GM12875 (cell line): ENCODE data around the gene ZFYVE28.

Experiments used
- H3K4me3 ChIP-seq: one replicate; pipeline ENCODE4 v1.5.1; 2011; ENCODE audit warnings: low read depth, low read length, control low read depth
- TF ChIP-seq, protein P1 (sequence below): IDR thresholded peaks from 2 replicates; pipeline ENCODE4 v1.5.1; 2011; ENCODE audit warnings: low read depth, mild to moderate bottlenecking, control low read depth, inconsistent platforms, low read length, moderate library complexity, borderline replicate concordance; ENCODE audit not compliant: insufficient read depth

ZFYVE28 gene

DNA sequence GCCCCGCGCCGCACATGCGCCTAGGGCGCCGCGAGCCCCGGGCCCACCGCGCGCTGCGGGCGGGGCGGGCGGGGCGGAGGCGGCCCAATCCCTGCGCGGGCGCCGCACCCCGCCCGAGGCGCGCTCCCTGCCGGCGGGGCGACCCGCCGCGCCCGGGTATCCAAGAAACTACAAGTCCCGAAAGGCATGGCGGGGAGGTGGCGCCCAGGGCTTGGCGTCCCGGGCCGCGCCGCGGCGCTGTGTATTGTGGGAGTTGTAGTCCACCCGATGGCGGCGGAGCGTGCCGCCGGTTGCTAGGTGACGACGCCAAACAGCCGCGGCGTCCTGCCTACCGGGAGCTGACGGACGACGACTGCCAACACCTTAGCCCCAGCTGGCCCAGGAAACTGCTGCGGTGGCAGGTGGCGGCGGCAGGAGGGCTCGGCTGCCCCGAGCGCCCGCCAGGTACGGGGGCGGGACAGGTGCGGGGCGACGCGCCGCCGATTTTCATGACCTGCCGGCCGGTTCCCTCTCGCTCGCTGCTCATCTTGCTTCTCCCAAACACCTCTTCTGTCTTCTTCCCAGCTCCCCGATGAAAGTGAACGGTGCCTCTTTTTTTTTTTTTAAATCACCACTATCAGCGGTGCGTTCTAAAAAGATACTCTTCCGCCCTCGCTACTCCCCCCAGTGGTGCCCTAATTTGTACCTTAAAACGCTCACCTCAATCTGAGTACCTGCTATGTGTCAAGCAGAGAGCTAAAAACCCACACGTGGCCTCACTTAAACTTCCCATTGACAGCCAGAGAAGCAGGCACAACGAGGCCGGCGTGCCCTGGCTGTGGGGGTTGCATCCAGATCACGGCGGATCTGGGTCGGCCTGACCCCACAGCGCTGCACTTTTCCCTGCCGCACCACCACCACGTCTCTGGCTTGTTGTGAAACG lies 466 bp upstream of the ZFYVE28 start, which contains the start of gene CFAP99:
CFAP99 (plus strand) TSS at position 306 of the 922 bp plus-strand sequence.
- TF ChIP-seq, protein P1, sequence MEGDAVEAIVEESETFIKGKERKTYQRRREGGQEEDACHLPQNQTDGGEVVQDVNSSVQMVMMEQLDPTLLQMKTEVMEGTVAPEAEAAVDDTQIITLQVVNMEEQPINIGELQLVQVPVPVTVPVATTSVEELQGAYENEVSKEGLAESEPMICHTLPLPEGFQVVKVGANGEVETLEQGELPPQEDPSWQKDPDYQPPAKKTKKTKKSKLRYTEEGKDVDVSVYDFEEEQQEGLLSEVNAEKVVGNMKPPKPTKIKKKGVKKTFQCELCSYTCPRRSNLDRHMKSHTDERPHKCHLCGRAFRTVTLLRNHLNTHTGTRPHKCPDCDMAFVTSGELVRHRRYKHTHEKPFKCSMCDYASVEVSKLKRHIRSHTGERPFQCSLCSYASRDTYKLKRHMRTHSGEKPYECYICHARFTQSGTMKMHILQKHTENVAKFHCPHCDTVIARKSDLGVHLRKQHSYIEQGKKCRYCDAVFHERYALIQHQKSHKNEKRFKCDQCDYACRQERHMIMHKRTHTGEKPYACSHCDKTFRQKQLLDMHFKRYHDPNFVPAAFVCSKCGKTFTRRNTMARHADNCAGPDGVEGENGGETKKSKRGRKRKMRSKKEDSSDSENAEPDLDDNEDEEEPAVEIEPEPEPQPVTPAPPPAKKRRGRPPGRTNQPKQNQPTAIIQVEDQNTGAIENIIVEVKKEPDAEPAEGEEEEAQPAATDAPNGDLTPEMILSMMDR = no peak
- peak within 1 kb of the TSS; percentile 54 for H3K4me3 ChIP-seq

DNA sequence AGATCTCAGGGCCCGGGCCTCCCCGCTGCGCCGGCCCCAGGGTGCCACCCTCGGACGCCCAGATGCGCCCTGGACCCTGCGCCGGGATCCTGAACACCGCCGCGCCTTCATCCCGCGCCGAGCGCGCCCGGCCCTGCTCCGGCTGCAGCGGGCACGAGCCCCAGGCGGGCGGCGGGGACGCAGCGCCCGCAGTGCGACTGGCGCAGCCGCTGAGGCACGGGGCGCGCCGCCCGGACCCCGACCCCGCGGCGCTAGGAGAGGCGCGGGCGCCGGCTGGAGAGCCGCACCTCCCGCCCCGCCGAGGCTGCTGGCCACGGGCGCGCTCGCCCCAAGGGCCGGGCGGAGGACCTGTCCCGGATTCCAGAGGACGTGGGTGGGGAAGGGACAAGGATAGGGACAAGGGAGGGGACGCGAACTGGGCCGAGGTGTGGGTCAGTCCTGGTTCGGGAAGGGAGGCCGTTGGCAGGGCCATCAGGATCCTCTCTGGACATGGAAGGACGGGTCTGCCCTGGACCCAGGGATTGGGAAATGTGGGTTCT lies 1.1 kb downstream of the ZFYVE28 start:
- TF ChIP-seq, protein P1 = no peak
- peak overlapping the region; percentile 16 for H3K4me3 ChIP-seq

- TF ChIP-seq, protein P1 = no peak
- H3K4me3 ChIP-seq = peak overlapping the region; percentile 16
These were observed 1.8 kb downstream of the ZFYVE28 start for GRCh38 chr4:2416564-2417225.

- TF ChIP-seq, protein P1 = no peak
- no peak overlapping the region for H3K4me3 ChIP-seq
These were observed 2.4 kb downstream of the ZFYVE28 start for GRCh38 chr4:2415881-2416563.

GRCh38 chr4:2415213-2415612 lies 3.2 kb downstream of the ZFYVE28 start:
- H3K4me3 ChIP-seq = no peak overlapping the region
- TF ChIP-seq, protein P1 = no peak

- TF ChIP-seq, protein P1 = no peak
- peak overlapping the region; percentile 18 for H3K4me3 ChIP-seq
These were observed 4.4 kb downstream of the ZFYVE28 start for GRCh38 chr4:2413821-2414610.
